Measurements from ENCODE around the gene MYLK2. TPM values are rescaled to one million over a fixed set of nuclear protein-coding genes. Genes with fewer than 3 reads are reported as not detected.

The MYLK2 gene
- total RNA-seq, 4 donors from 2014 or later, result 0.21 to 0.69 TPM; not detected in 2

- Histone ChIP-seq H3K27me3 (no peaks in the 10 kb centered on the region), H3K9me3 (no peaks in the 10 kb centered on the region), H3K4me3 (no peak overlapping the region), H3K27ac (no peak overlapping the region), H3K36me3 (no peaks in the 10 kb centered on the region), H3K4me1 (no peaks in the 10 kb centered on the region)
- TF ChIP-seq CTCF (IDR thresholded peaks at IDR 0.05), result no peak
- no peak for TF ChIP-seq POLR2A (IDR thresholded peaks at IDR 0.05)
- intact Hi-C loops (cut with DNase I; ENCODE audit: low total_unique reads), result no loop called here
- DNase-seq, result no peak
These were observed 12.7 kb downstream of the MYLK2 start for GRCh38 chr20:31831771-31832306.

GRCh38 chr20:31833130-31833930, 14.2 kb downstream of the MYLK2 start:
- no peaks in the 10 kb centered on the region for H3K27me3 ChIP-seq
- no peak overlapping the region for H3K4me3 ChIP-seq
- no peaks in the 10 kb centered on the region for H3K4me1 ChIP-seq
- no peaks in the 10 kb centered on the region for H3K9me3 ChIP-seq
- H3K27ac ChIP-seq, result no peak overlapping the region
- intact Hi-C loops (cut with DNase I; ENCODE audit: low total_unique reads), result no loop called here
- DNase-seq, result peak; percentile 50 to 53
- H3K36me3 ChIP-seq, result no peaks in the 10 kb centered on the region
- TF ChIP-seq CTCF (IDR thresholded peaks at IDR 0.05) (peak; percentile 25 to 56 (median 52)), POLR2A (IDR thresholded peaks at IDR 0.05) (no peak)

GRCh38 chr20:31833931-31834521, 14.9 kb downstream of the MYLK2 start:
- intact Hi-C loops (cut with DNase I; ENCODE audit: low total_unique reads), result no loop called here
- Histone ChIP-seq H3K36me3 (no peaks in the 10 kb centered on the region), H3K27me3 (no peaks in the 10 kb centered on the region), H3K4me3 (no peak overlapping the region), H3K9me3 (no peaks in the 10 kb centered on the region), H3K4me1 (no peaks in the 10 kb centered on the region), H3K27ac (no peak overlapping the region)
- DNase-seq, result no peak
- TF ChIP-seq CTCF (IDR thresholded peaks at IDR 0.05), result no peak
- no peak for TF ChIP-seq POLR2A (IDR thresholded peaks at IDR 0.05)

- intact Hi-C loops (cut with DNase I; ENCODE audit: low total_unique reads), result no loop called here
- TF ChIP-seq CTCF (IDR thresholded peaks at IDR 0.05), result no peak
- TF ChIP-seq POLR2A (IDR thresholded peaks at IDR 0.05), result no peak
- Histone ChIP-seq H3K27ac (peak overlapping the region; percentile 17 to 24), H3K4me1 (no peaks in the 10 kb centered on the region), H3K36me3 (no peaks in the 10 kb centered on the region), H3K27me3 (no peaks in the 10 kb centered on the region), H3K4me3 (no peak overlapping the region), H3K9me3 (no peaks in the 10 kb centered on the region)
- DNase-seq, result no peak
These were observed 16.4 kb downstream of the MYLK2 start for GRCh38 chr20:31835554-31835953.

All from uterus (tissue), 4 donors.